H1 (cell line): ENCODE data around the gene THEMIS.

Source experiments
- CTCF ChIP-seq, 3 experiments: IDR thresholded peaks; 1 replicate in 2 of 3; 2 replicates in 1 of 3; pipeline versions ENCODE4 v1.5.1 to v1.6.1; 2011; ENCODE audit warnings: low read length in 3 of 3, mild to moderate bottlenecking in 3 of 3, inconsistent platforms in 2 of 3, low read depth in 1 of 3, moderate library complexity in 1 of 3; ENCODE audit not compliant: insufficient read depth in 1 of 3; ENCODE audit errors: control extremely low read depth in 1 of 3
- EZH2 ChIP-seq: fragments of 200-600 bp; sonication (generic); IDR thresholded peaks from 2 replicates; pipeline ENCODE4 v1.7.1; 2012; ENCODE audit warnings: low read depth, mild to moderate bottlenecking, moderate library complexity, low read length, inconsistent platforms; ENCODE audit not compliant: severe bottlenecking
- HDAC2 ChIP-seq, 2 experiments: fragments of 300-600 bp in 1 of 2; sonication (generic) in 1 of 2; IDR thresholded peaks; 2 replicates each; pipeline ENCODE4 v1.6.1; 2011 to 2012; ENCODE audit warnings: low read depth in 2 of 2, low read length in 2 of 2, mild to moderate bottlenecking in 2 of 2, moderate library complexity in 2 of 2, borderline replicate concordance in 1 of 2, inconsistent platforms in 1 of 2
- POLR2A ChIP-seq, 2 experiments: IDR thresholded peaks; 1 replicate in 1 of 2; 2 replicates in 1 of 2; pipeline ENCODE4 v1.6.1; 2011; ENCODE audit warnings: low read depth in 2 of 2, low read length in 2 of 2, mild to moderate bottlenecking in 2 of 2; ENCODE audit errors: control extremely low read depth in 1 of 2
- POLR2AphosphoS5 ChIP-seq: IDR thresholded peaks from 2 replicates; pipeline ENCODE4 v1.6.1; 2011; ENCODE audit warnings: low read depth, low read length
- RXRA ChIP-seq: IDR thresholded peaks from 2 replicates; pipeline ENCODE4 v1.6.1; 2011; ENCODE audit warnings: low read depth, mild to moderate bottlenecking, low read length, moderate library complexity; ENCODE audit not compliant: insufficient read depth
- SRF ChIP-seq: IDR thresholded peaks from 2 replicates; pipeline ENCODE4 v1.6.1; 2011; ENCODE audit warnings: mild to moderate bottlenecking, low read depth, low read length, moderate library complexity
- TBP ChIP-seq: IDR thresholded peaks from 2 replicates; pipeline ENCODE4 v1.6.1; 2011; ENCODE audit warnings: low read depth, low read length, improper control_type of control experiment
- YY1 ChIP-seq: IDR thresholded peaks from 2 replicates; pipeline ENCODE4 v1.6.1; 2011; ENCODE audit warnings: low read depth, mild to moderate bottlenecking, low read length

GRCh38 chr6:127813699-127814027, 87.2 kb downstream of the THEMIS start:
- no peak for TF ChIP-seq CTCF (IDR thresholded peaks at IDR 0.05; ENCODE audit: control extremely low read depth in 1 of 3, insufficient read depth in 1 of 3, low read depth in 1 of 3, low read length in 3 of 3)
- TF ChIP-seq HDAC2 (IDR thresholded peaks at IDR 0.05; ENCODE audit: borderline replicate concordance in 1 of 2, low read depth in 2 of 2, low read length in 2 of 2) = no peak
- TF ChIP-seq EZH2 = no peak
- TF ChIP-seq POLR2AphosphoS5 = no peak
- no peak for TF ChIP-seq POLR2A (IDR thresholded peaks at IDR 0.05; ENCODE audit: control extremely low read depth in 1 of 2, low read depth in 2 of 2, low read length in 2 of 2)
- no peak for TF ChIP-seq RXRA
- no peak for TF ChIP-seq TBP
- TF ChIP-seq SRF = no peak
- no peak for TF ChIP-seq YY1
